Thyroid gland (tissue), 4 donors: Measurements from ENCODE around the gene C1orf35. TPM values are rescaled to one million over a fixed set of nuclear protein-coding genes. Genes with fewer than 3 reads are reported as not detected.
A peak's percentile ranks its signal among the peaks of the same experiment; 100 is the strongest.

Source experiments
- DNase-seq, 2 donors: peaks; one replicate each; pipeline ENCODE4 v3.0.0-alpha.2; 2019
- H3K27ac ChIP-seq, 3 donors: fragments of 200-600 bp; sonication (generic); 1 replicate in 2 of 3; 2 replicates in 1 of 3; pipeline ENCODE4 v1.5.1; 2016 to 2019; ENCODE audit warnings: mild to moderate bottlenecking in 1 of 3, moderate library complexity in 1 of 3
- H3K27me3 ChIP-seq: fragments of 200-600 bp; sonication (generic); one replicate; pipeline ENCODE4 v1.5.1; 2019
- H3K36me3 ChIP-seq, 2 donors: fragments of 200-600 bp; sonication (generic); one replicate each; pipeline ENCODE4 v1.5.1; 2016 to 2019
- H3K4me1 ChIP-seq, 2 donors: fragments of 200-600 bp; sonication (generic); one replicate each; pipeline ENCODE4 v1.5.1; 2017 to 2019
- H3K4me3 ChIP-seq, 3 donors: fragments of 200-600 bp; sonication (generic); replicated peaks in 1 of 3; 1 replicate in 2 of 3; 2 replicates in 1 of 3; pipeline ENCODE4 v1.5.1; 2016; ENCODE audit warnings: mild to moderate bottlenecking in 1 of 3
- H3K9me3 ChIP-seq: fragments of 200-600 bp; sonication (generic); one replicate; pipeline ENCODE4 v1.5.1; 2017
- POLR2A ChIP-seq, 2 donors: fragments of 450-650 bp; IDR thresholded peaks; one replicate each; pipeline ENCODE4 v1.6.1; 2017; ENCODE audit warnings: antibody characterized with exemption in 2 of 2, mild to moderate bottlenecking in 2 of 2, moderate library complexity in 1 of 2
- WGBS, 2 donors: methylation state at CpG; one replicate each; pipeline ENCODE4 v1.1.5; 2017; 5-methylcytosine and 5-hydroxymethylcytosine counted together
- intact Hi-C: fragments of 100-400 bp; cut with DNase I; formaldehyde crosslinking; loops from one replicate; pipeline ENCODE4 v1.15.1; 2023
- total RNA-seq, 4 donors: library from RNA; depleted of rRNA; stranded (reverse); fragments of >200 nt; gene quantifications; one replicate each; pipeline ENCODE4 v1.2.3, GENCODE V29; 2016
- TF ChIP-seq, protein P1 (sequence below), 6 experiments: fragments of 200-600 bp in 3 of 6; fragments of 450-650 bp in 3 of 6; sonication (generic) in 3 of 6; IDR thresholded peaks; one replicate each; pipeline ENCODE4 v1.5.1; 2016 to 2019; ENCODE audit warnings: antibody characterized with exemption in 6 of 6, mild to moderate bottlenecking in 2 of 6, inconsistent platforms in 1 of 6, moderate library complexity in 1 of 6

The C1orf35 gene
- total RNA-seq = 10 to 100 TPM in 3 of 4 donors, 1 to 10 TPM in 1; 8.3 to 26.5 (median 13.6) TPM

DNA sequence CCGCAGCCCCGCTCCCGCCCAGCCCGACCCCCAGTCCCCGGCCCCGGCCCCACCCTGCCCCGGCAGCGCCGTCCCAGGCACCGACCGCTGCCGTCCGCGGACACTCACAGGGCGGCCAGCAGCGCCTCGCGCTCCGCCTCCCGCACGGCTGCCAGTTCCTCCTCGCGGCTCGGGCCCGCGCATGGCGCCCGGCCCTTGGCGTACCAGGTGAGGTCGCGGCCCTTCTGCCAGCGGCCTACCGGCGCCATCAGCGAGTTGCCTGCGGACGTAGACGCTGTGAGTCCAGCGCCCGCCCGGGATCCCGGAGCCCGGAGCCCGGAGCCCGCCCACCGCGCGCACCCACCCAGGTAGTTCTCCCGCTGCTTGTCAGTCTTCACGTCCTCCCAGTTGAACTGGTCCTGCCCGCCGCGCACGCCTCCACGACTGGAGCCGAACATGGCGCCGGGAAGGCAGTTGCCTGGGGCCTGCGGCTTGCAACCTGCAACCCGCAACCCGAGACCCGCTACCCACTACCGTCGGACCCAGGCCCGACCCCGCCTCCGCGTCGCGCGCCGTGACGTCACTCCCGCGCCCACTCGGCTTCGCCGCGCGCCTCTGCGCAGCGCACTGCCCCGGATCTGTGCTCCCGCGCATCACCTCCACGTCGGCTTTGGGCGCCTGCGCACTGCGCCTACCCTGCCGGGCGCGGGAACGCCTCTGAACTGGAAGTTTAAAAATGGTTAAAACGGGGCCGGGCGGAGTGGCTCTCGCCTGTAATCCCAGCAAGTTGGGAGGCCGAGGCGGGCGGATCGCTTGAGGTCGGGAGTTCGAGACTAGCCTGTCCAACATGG is at the start of gene C1orf35:
Gene C1orf35, minus strand, starts transcription at position 535 of the 830 bp plus-strand sequence. Its CDS starts 98 bp downstream, at position 437.
- Histone ChIP-seq H3K36me3 (peaks cover 23 to 33% of the 10 kb centered on the region in 2 donors), H3K4me3 (peak within 1 kb of the TSS; percentile 75 to 93 (median 87)), H3K4me1 (peaks cover 17 to 19% of the 10 kb centered on the region in 2 donors), H3K9me3 (no peaks in the 10 kb centered on the region), H3K27ac (peak within 1 kb of the TSS; percentile 81 to 91 (median 87)), H3K27me3 (no peaks in the 10 kb centered on the region)
- WGBS, 2 donors = 0 to 1% methylated on average over 10 to 21 of the region's 104 CpGs
- DNase-seq = peak; percentile 91 to 95
- intact Hi-C loops = loop anchor here (2.0 to 10.0 kb wide), 2 partner anchors 20 to 368 kb away; partner anchors contain the start of genes ARF1, JMJD4 and SNAP47
- TF ChIP-seq POLR2A (IDR thresholded peaks at IDR 0.05) = peak; percentile 56 to 83
- TF ChIP-seq, protein P1, sequence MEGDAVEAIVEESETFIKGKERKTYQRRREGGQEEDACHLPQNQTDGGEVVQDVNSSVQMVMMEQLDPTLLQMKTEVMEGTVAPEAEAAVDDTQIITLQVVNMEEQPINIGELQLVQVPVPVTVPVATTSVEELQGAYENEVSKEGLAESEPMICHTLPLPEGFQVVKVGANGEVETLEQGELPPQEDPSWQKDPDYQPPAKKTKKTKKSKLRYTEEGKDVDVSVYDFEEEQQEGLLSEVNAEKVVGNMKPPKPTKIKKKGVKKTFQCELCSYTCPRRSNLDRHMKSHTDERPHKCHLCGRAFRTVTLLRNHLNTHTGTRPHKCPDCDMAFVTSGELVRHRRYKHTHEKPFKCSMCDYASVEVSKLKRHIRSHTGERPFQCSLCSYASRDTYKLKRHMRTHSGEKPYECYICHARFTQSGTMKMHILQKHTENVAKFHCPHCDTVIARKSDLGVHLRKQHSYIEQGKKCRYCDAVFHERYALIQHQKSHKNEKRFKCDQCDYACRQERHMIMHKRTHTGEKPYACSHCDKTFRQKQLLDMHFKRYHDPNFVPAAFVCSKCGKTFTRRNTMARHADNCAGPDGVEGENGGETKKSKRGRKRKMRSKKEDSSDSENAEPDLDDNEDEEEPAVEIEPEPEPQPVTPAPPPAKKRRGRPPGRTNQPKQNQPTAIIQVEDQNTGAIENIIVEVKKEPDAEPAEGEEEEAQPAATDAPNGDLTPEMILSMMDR (IDR thresholded peaks at IDR 0.05) = no peak

DNA sequence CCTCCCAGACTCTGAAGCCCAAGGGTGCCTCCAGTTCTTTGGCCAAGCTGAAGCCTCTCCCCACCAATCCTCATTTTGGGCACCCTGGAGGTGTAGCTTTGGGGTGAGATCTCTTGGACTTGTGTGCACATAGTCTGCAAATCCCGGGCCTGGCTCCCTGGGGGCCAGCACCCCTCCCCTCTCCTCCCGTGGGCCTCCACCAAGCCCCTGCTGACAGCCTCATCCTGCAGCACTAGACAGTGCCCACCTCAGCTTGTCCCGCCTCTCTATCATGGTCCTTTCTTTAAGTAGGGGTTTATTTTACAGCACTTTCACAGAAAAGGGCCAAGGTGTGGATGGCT is 49.8 kb upstream of the C1orf35 start:
- Histone ChIP-seq H3K36me3 (peaks cover 0 to 3% of the 10 kb centered on the region in 2 donors), H3K27me3 (no peaks in the 10 kb centered on the region), H3K9me3 (no peaks in the 10 kb centered on the region), H3K4me3 (no peak overlapping the region), H3K4me1 (peaks cover 0 to 40% of the 10 kb centered on the region in 2 donors), H3K27ac (no peak overlapping the region)
- TF ChIP-seq POLR2A (IDR thresholded peaks at IDR 0.05) = no peak
- TF ChIP-seq, protein P1 (IDR thresholded peaks at IDR 0.05) = no peak
- intact Hi-C loops = no loop called here
- WGBS, 2 donors = 77 to 81% methylated on average over 3 of the region's 3 CpGs
- DNase-seq = peak in 1 of 2 donors; percentile 0

GRCh38 chr1:228152097-228152917 is 49.2 kb upstream of the C1orf35 start:
- WGBS, 2 donors = 92 to 93% methylated on average over 11 to 17 of the region's 19 CpGs
- Histone ChIP-seq H3K27ac (no peak overlapping the region), H3K27me3 (no peaks in the 10 kb centered on the region), H3K36me3 (peaks cover 3 to 8% of the 10 kb centered on the region in 2 donors), H3K9me3 (no peaks in the 10 kb centered on the region), H3K4me3 (no peak overlapping the region), H3K4me1 (peaks cover 0 to 40% of the 10 kb centered on the region in 2 donors)
- intact Hi-C loops = no loop called here
- peak in 1 of 2 donors; percentile 2 for DNase-seq
- TF ChIP-seq POLR2A (IDR thresholded peaks at IDR 0.05) = no peak
- TF ChIP-seq, protein P1 (IDR thresholded peaks at IDR 0.05) = no peak

- peaks cover 0 to 37% of the 10 kb centered on the region in 2 donors for H3K4me1 ChIP-seq
- 70 to 73% methylated on average over 10 of the region's 12 CpGs for whole genome bisulfite sequencing, 2 donors
- no peaks in the 10 kb centered on the region for H3K27me3 ChIP-seq
- no peak overlapping the region for H3K4me3 ChIP-seq
- intact Hi-C loops = no loop called here
- TF ChIP-seq POLR2A (IDR thresholded peaks at IDR 0.05) = no peak
- TF ChIP-seq, protein P1 (IDR thresholded peaks at IDR 0.05) = no peak
- H3K9me3 ChIP-seq = no peaks in the 10 kb centered on the region
- peaks cover 9 to 12% of the 10 kb centered on the region in 2 donors for H3K36me3 ChIP-seq
- DNase-seq = no peak
- H3K27ac ChIP-seq = peak overlapping the region in 2 of 3 donors; percentile 71 to 76
These were observed 48.2 kb upstream of the C1orf35 start for GRCh38 chr1:228151180-228151925.
